Progenitor cell of endocrine pancreas (in vitro differentiated cells): ENCODE data around the gene CLCN4. TPM values are rescaled to one million over a fixed set of nuclear protein-coding genes. Genes with fewer than 3 reads are reported as not detected.

Experiments
- DNase-seq: peaks from one replicate; pipeline ENCODE4 v3.0.0; 2021; ENCODE audit warnings: low spot score; ENCODE audit not compliant: unreplicated experiment
- H3K27ac Mint-ChIP-seq: 2 replicates; pipeline ENCODE4 v1.8.0; 2021; ENCODE audit warnings: mild to moderate bottlenecking, moderate library complexity, mixed read lengths
- H3K27me3 Mint-ChIP-seq: 2 replicates; pipeline ENCODE4 v1.8.0; 2021; ENCODE audit warnings: mixed read lengths
- H3K36me3 Mint-ChIP-seq: 2 replicates; pipeline ENCODE4 v1.8.0; 2022; ENCODE audit warnings: mixed read lengths; ENCODE audit not compliant: insufficient read depth
- H3K4me1 Mint-ChIP-seq: 2 replicates; pipeline ENCODE4 v1.8.0; 2021; ENCODE audit warnings: low read depth, mixed read lengths
- H3K4me3 Mint-ChIP-seq: 2 replicates; pipeline ENCODE4 v1.8.0; 2021; ENCODE audit warnings: low read depth, mild to moderate bottlenecking, moderate library complexity, mixed read lengths
- H3K9me3 Mint-ChIP-seq: 2 replicates; pipeline ENCODE4 v1.8.0; 2021; ENCODE audit warnings: low read depth, mixed read lengths
- total RNA-seq: library from RNA; stranded (reverse); gene quantifications from 2 replicates; pipeline ENCODE4 v1.2.1, GENCODE V29; 2021
- TF ChIP-seq, protein P1 (sequence below): fragments of 200-600 bp; sonication (generic); IDR thresholded peaks from one replicate; pipeline ENCODE4 v1.5.0; 2021; ENCODE audit warnings: antibody characterized with exemption, mild to moderate bottlenecking; ENCODE audit not compliant: unreplicated experiment

CLCN4 gene
- total RNA-seq, 1 donor from 2014 or later, result 15.2 TPM

DNA sequence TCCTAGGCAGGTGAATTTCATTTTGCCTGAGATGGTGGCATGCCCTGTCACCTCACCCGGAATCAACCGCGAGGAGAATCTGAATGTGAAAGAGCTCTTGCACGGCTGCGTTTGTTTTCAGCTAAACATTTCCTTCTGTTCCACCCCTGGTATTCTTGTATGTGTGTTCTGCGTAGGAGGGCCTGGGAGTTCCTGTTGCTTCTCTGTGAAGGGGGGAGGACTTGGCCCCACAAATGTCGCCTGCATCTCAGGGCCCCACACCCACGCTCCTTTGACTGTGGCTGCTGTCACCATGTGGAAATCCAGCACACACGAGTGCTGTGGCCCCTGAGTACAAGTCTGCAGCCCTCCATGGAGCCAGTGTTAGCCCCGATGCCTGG, 45.8 kb upstream of the CLCN4 start:
- TF ChIP-seq, protein P1, sequence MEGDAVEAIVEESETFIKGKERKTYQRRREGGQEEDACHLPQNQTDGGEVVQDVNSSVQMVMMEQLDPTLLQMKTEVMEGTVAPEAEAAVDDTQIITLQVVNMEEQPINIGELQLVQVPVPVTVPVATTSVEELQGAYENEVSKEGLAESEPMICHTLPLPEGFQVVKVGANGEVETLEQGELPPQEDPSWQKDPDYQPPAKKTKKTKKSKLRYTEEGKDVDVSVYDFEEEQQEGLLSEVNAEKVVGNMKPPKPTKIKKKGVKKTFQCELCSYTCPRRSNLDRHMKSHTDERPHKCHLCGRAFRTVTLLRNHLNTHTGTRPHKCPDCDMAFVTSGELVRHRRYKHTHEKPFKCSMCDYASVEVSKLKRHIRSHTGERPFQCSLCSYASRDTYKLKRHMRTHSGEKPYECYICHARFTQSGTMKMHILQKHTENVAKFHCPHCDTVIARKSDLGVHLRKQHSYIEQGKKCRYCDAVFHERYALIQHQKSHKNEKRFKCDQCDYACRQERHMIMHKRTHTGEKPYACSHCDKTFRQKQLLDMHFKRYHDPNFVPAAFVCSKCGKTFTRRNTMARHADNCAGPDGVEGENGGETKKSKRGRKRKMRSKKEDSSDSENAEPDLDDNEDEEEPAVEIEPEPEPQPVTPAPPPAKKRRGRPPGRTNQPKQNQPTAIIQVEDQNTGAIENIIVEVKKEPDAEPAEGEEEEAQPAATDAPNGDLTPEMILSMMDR, result no peak
- Mint-ChIP-seq H3K27me3 (no peaks in the 10 kb centered on the region), H3K36me3 (peaks cover 4% of the 10 kb centered on the region), H3K9me3 (peaks cover 3% of the 10 kb centered on the region), H3K27ac (no peak overlapping the region), H3K4me3 (no peak overlapping the region), H3K4me1 (no peaks in the 10 kb centered on the region)
- no peak for DNase-seq

DNA sequence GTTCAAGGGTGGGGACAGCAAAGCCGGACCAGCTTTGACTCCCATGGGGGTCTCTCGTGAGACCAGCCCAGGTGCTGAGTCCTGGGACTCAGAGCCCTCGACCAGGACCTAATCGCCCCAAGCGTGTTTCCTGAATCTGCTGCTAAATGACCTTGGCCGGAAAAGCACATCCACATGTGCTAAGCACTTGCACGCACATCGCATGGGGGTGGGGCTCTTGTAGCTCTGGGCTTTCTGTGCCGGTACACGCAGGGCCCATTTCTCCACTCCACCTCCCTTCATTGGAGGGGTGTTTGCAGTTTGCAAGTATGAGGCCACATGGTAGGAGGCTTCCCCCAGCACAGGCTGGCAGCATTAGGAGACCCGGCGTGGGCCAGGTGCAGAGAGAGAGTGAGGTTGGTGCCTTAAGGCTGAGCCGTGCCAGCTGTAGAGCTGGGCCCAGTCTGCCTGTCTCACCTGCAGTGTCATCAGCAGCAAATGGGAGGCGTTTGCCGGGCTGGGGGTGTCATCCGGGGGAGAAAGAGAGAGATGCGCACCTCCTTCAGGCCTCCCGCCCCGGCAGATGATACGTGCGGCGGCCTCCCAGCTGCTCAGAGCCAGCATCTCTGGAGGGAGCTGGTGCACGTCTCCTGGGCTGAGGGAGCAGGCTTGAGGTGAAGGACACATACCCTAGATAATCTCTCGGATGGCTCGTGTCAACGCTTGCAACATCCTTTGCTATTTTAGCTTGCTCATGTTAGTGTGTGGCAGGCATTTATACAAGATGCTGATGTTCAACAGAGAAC, 45.2 kb upstream of the CLCN4 start:
- H3K9me3 Mint-ChIP-seq, result peaks cover 9% of the 10 kb centered on the region
- TF ChIP-seq, protein P1, result no peak
- H3K27me3 Mint-ChIP-seq, result no peaks in the 10 kb centered on the region
- H3K4me3 Mint-ChIP-seq, result no peak overlapping the region
- DNase-seq, result no peak
- H3K27ac Mint-ChIP-seq, result no peak overlapping the region
- peaks cover 8% of the 10 kb centered on the region for H3K36me3 Mint-ChIP-seq
- H3K4me1 Mint-ChIP-seq, result no peaks in the 10 kb centered on the region

DNA sequence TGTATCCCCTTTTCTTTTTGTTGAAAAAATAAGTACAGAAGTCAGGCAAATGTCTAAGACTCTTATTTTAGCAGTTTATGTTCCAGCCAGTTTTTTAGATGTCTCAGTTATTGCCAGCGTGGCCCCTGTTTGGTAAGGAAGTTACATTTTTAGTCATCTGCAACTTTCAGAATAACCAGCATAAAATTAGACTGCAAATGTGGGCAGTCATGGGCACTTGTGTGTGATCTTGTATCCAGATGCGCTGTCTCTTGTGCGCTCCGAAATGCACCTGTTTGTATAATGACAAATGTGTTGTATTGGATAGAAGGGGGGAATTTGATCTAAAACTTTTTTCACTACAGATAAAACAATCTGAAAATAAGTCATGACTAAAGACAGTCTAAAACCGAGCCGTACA, 44.3 kb upstream of the CLCN4 start:
- no peak overlapping the region for H3K27ac Mint-ChIP-seq
- H3K36me3 Mint-ChIP-seq, result peaks cover 9% of the 10 kb centered on the region
- TF ChIP-seq, protein P1, result no peak
- H3K4me3 Mint-ChIP-seq, result no peak overlapping the region
- DNase-seq, result no peak
- no peaks in the 10 kb centered on the region for H3K4me1 Mint-ChIP-seq
- peaks cover 10% of the 10 kb centered on the region for H3K9me3 Mint-ChIP-seq
- no peaks in the 10 kb centered on the region for H3K27me3 Mint-ChIP-seq

DNA sequence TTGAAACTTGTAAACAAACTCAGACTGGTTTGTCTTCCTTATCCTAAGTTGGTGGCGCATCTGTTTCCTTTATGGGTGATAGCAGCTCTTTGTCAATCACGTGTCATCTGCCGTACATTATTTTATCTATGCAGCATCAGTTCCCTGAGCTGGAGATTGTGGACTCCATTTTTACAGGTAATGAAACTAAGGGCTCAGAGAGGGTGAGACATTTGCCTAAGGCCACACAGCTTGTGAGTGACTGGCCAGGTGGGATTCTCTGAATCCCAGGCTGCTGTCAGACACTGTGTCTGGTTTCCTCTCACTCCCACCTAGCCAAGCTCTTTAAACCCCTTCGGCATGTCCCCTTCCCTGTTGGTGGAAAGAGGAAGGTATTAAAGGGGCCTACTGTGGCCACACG, 41.7 kb upstream of the CLCN4 start:
- TF ChIP-seq, protein P1, result no peak
- Mint-ChIP-seq H3K27me3 (no peaks in the 10 kb centered on the region), H3K9me3 (peaks cover 28% of the 10 kb centered on the region), H3K4me1 (no peaks in the 10 kb centered on the region), H3K27ac (no peak overlapping the region), H3K36me3 (peaks cover 20% of the 10 kb centered on the region), H3K4me3 (no peak overlapping the region)
- DNase-seq, result no peak

DNA sequence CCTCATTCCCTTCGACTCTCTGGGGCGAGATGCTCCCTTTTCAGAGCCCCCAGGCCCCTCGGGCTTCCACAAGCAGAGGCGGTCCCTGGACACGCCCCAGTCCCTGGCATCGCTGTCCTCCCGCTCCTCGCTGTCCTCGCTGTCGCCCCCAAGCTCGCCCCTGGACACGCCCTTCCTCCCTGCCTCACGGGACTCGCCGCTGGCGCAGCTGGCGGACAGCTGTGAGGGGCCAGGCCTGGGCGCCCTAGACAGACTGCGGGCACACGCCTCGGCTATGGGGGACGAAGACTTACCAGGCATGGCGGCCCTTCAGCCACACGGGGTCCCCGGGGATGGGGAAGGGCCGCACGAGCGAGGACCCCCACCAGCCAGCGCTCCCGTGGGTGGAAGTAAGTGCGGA, 39.5 kb upstream of the CLCN4 start:
- peaks cover 41% of the 10 kb centered on the region for H3K36me3 Mint-ChIP-seq
- no peak overlapping the region for H3K27ac Mint-ChIP-seq

More for the DNA sequence above, 39.5 kb upstream of the CLCN4 start:
- peaks cover 43% of the 10 kb centered on the region for H3K9me3 Mint-ChIP-seq
- H3K4me3 Mint-ChIP-seq, result no peak overlapping the region
- H3K27me3 Mint-ChIP-seq, result no peaks in the 10 kb centered on the region
- TF ChIP-seq, protein P1, result no peak
- no peaks in the 10 kb centered on the region for H3K4me1 Mint-ChIP-seq
- DNase-seq, result no peak
